ENCODE data around the gene UBD. TPM values are rescaled to one million over a fixed set of nuclear protein-coding genes. Genes with fewer than 3 reads are reported as not detected.

UBD gene
- total and polyA plus RNA-seq, 9 donors = 0.22 to 4.2 (median 0.43) TPM; not detected in 2

GRCh38 chr6:29509239-29509638 is 50.3 kb downstream of the UBD start:
- Histone ChIP-seq H3K36me3 (no peaks in the 10 kb centered on the region), H3K27ac (no peak overlapping the region), H3K4me1 (ENCODE audit: insufficient read depth) (no peaks in the 10 kb centered on the region), H3K27me3 (no peaks in the 10 kb centered on the region), H3K9me3 (no peaks in the 10 kb centered on the region), H3K4me3 (no peak overlapping the region)
- TF ChIP-seq POLR2A (IDR thresholded peaks at IDR 0.05) = no peak
- TF ChIP-seq CTCF (IDR thresholded peaks at IDR 0.05) = no peak
- no peak for TF ChIP-seq EP300 (IDR thresholded peaks at IDR 0.05)
- intact Hi-C loops (cut with DNase I) = no loop called here
- WGBS, 3 donors = 71 to 74% (median 73%) methylated on average over 6 of the region's 6 CpGs
- no peak for DNase-seq

- no peak for DNase-seq
- no peaks in the 10 kb centered on the region for H3K36me3 ChIP-seq
- H3K4me3 ChIP-seq = no peak overlapping the region
- H3K9me3 ChIP-seq = no peaks in the 10 kb centered on the region
- 74 to 79% (median 75%) methylated on average over 5 of the region's 5 CpGs for WGBS, 3 donors
- no peaks in the 10 kb centered on the region for H3K27me3 ChIP-seq
- no peaks in the 10 kb centered on the region for H3K4me1 ChIP-seq (ENCODE audit: insufficient read depth)
- intact Hi-C loops (cut with DNase I) = no loop called here
- no peak overlapping the region for H3K27ac ChIP-seq
- TF ChIP-seq EP300 (IDR thresholded peaks at IDR 0.05) (no peak), CTCF (IDR thresholded peaks at IDR 0.05) (no peak), POLR2A (IDR thresholded peaks at IDR 0.05) (no peak)
Measured at GRCh38 chr6:29507319-29507718, 52.2 kb downstream of the UBD start.

- Histone ChIP-seq H3K36me3 (no peaks in the 10 kb centered on the region), H3K27ac (no peak overlapping the region), H3K27me3 (no peaks in the 10 kb centered on the region), H3K9me3 (no peaks in the 10 kb centered on the region), H3K4me3 (no peak overlapping the region), H3K4me1 (ENCODE audit: insufficient read depth) (no peaks in the 10 kb centered on the region)
- no peak for DNase-seq
- intact Hi-C loops (cut with DNase I) = no loop called here
- WGBS, 3 donors = 68 to 77% (median 73%) methylated on average over 11 of the region's 11 CpGs
- no peak for TF ChIP-seq POLR2A (IDR thresholded peaks at IDR 0.05)
- TF ChIP-seq EP300 (IDR thresholded peaks at IDR 0.05) = no peak
- no peak for TF ChIP-seq CTCF (IDR thresholded peaks at IDR 0.05)
Measured at GRCh38 chr6:29506446-29507067, 53.0 kb downstream of the UBD start.

GRCh38 chr6:29505808-29506207 is 53.7 kb downstream of the UBD start:
- no peak for DNase-seq
- no peaks in the 10 kb centered on the region for H3K9me3 ChIP-seq
- WGBS, 3 donors = 86 to 96% (median 95%) methylated on average over 3 of the region's 3 CpGs
- no peaks in the 10 kb centered on the region for H3K27me3 ChIP-seq
- H3K36me3 ChIP-seq = no peaks in the 10 kb centered on the region
- no peak overlapping the region for H3K4me3 ChIP-seq
- H3K4me1 ChIP-seq (ENCODE audit: insufficient read depth) = no peaks in the 10 kb centered on the region
- TF ChIP-seq CTCF (IDR thresholded peaks at IDR 0.05) (no peak), EP300 (IDR thresholded peaks at IDR 0.05) (no peak), POLR2A (IDR thresholded peaks at IDR 0.05) (no peak)
- intact Hi-C loops (cut with DNase I) = no loop called here
- no peak overlapping the region for H3K27ac ChIP-seq

Small RNA genes within 50 kb of the gene (small RNA-seq; reads per million reads assigned to genes)
- not detected for gene SNORD32B
- not detected for gene TMEM183AP1

Other genes with a start within 250 kb of the UBD start
- not detected for gene OR5V1, start 190.9 kb downstream of the UBD start, total RNA-seq
- not detected for gene OR5V1, start 190.9 kb downstream of the UBD start, polyA plus RNA-seq
- gene OR12D3, start 184.4 kb downstream of the UBD start, total RNA-seq = not detected
- not detected for gene OR12D3, start 184.4 kb downstream of the UBD start, polyA plus RNA-seq
- gene OR12D2, start 164.1 kb downstream of the UBD start, total RNA-seq = under 1 TPM in 1 of 7 donors, not detected in 6; 0.24 TPM
- gene OR12D2, start 164.1 kb downstream of the UBD start, polyA plus RNA-seq = not detected
- gene OR12D1, start 144.8 kb downstream of the UBD start, total RNA-seq = not detected
- gene OR12D1, start 144.8 kb downstream of the UBD start, polyA plus RNA-seq = not detected
- gene OR10C1, start 120.4 kb downstream of the UBD start, total RNA-seq = not detected
- not detected for gene OR10C1, start 120.4 kb downstream of the UBD start, polyA plus RNA-seq
- gene OR11A1, start 102.7 kb downstream of the UBD start, total RNA-seq = not detected
- not detected for gene OR11A1, start 102.7 kb downstream of the UBD start, polyA plus RNA-seq
- gene OR2H1, start 102.6 kb downstream of the UBD start, total RNA-seq = not detected
- not detected for gene OR2H1, start 102.6 kb downstream of the UBD start, polyA plus RNA-seq
- not detected for gene MAS1L, start 71.8 kb downstream of the UBD start, total RNA-seq
- under 1 TPM in 1 of 2 donors, not detected in 1; 0.15 TPM for gene MAS1L, start 71.8 kb downstream of the UBD start, polyA plus RNA-seq
- gene OR2H2, start 25.4 kb upstream of the UBD start, total RNA-seq = not detected
- gene OR2H2, start 25.4 kb upstream of the UBD start, polyA plus RNA-seq = not detected
- 10 to 100 TPM; 23.0 to 80.0 (median 58.0) TPM for gene GABBR1, start 73.5 kb upstream of the UBD start, total RNA-seq
- 10 to 100 TPM; 41.3 to 48.5 TPM for gene GABBR1, start 73.5 kb upstream of the UBD start, polyA plus RNA-seq
- gene MOG, start 97.4 kb upstream of the UBD start, total RNA-seq = under 1 TPM in 1 of 7 donors, not detected in 6; 0.13 TPM
- under 1 TPM in 1 of 2 donors, not detected in 1; 0.05 TPM for gene MOG, start 97.4 kb upstream of the UBD start, polyA plus RNA-seq
- under 1 TPM in 2 of 7 donors, not detected in 5; 0.24 to 0.25 TPM for gene ZFP57, start 121.4 kb upstream of the UBD start, total RNA-seq
- gene ZFP57, start 121.4 kb upstream of the UBD start, polyA plus RNA-seq = under 1 TPM in 1 of 2 donors, not detected in 1; 0.13 TPM
- gene HLA-F, start 163.7 kb upstream of the UBD start, total RNA-seq = 10 to 100 TPM; 16.3 to 43.4 (median 29.6) TPM
- 10 to 100 TPM; 16.8 to 61.6 TPM for gene HLA-F, start 163.7 kb upstream of the UBD start, polyA plus RNA-seq

All from ovary (tissue), 9 donors.